IMR-90 (cell line): ENCODE results near the gene ZNF232. TPM values are rescaled to one million over a fixed set of nuclear protein-coding genes. Genes with fewer than 3 reads are reported as not detected.
"Not testable (repeated sequence)": the region's sequence is repeated elsewhere in the genome, so short reads cannot be mapped to it uniquely, and the experiment has no call there.

Experiments
- ATAC-seq: fragments of 200-7000 bp; cut with Tn5 transposase; 2 replicates; pipeline ENCODE4 v1.9.1; 2020; ENCODE audit warnings: low read depth, mild to moderate bottlenecking, moderate library complexity
- BruUV-seq: library from RNA; stranded (reverse); fragments of 400-500 nt; replicated peaks from 2 replicates; lab custom pipeline; 2021; lab: Mats Ljungman, UMichigan
- CTCF ChIA-PET: fragments of 300-600 bp; formaldehyde crosslinking; extraction: SDS; loops from one replicate; lab custom pipeline; 2021; ENCODE audit warnings: antibody characterized with exemption; lab: Yijun Ruan, JAX
- POLR2A ChIA-PET: fragments of 300-600 bp; sonication (Branson Sonifier 250); formaldehyde crosslinking; loops from one replicate; lab custom pipeline; 2022; ENCODE audit warnings: antibody characterized with exemption; ENCODE audit not compliant: unreplicated experiment; lab: Charles Lee
- DNase-seq: peaks from one replicate; pipeline ENCODE4 v3.0.0; 2013
- H2AFZ ChIP-seq: replicated peaks from 2 replicates; pipeline ENCODE3; 2013; ENCODE audit warnings: low read length, mild to moderate bottlenecking; ENCODE audit not compliant: poor library complexity
- H2AK5ac ChIP-seq: 2 replicates; pipeline ENCODE4 v1.6.1; 2013; ENCODE audit warnings: low read depth, low read length, inconsistent platforms
- H2AK9ac ChIP-seq: replicated peaks from 2 replicates; pipeline ENCODE3; 2013; ENCODE audit warnings: mild to moderate bottlenecking, low read depth, low read length, moderate library complexity; ENCODE audit not compliant: poor library complexity
- H2BK120ac ChIP-seq: 2 replicates; pipeline ENCODE4 v1.6.1; 2013; ENCODE audit warnings: low read depth, low read length, inconsistent platforms
- H2BK15ac ChIP-seq: 3 replicates; pipeline ENCODE4 v1.6.1; 2013; ENCODE audit warnings: low read depth, low read length, inconsistent platforms
- H2BK20ac ChIP-seq: 2 replicates; pipeline ENCODE4 v1.6.1; 2013; ENCODE audit warnings: low read depth, mild to moderate bottlenecking, inconsistent platforms, low read length, moderate library complexity
- H2BK5ac ChIP-seq: 2 replicates; pipeline ENCODE4 v1.6.1; 2013; ENCODE audit warnings: mild to moderate bottlenecking, low read depth, low read length, inconsistent platforms; ENCODE audit not compliant: poor library complexity, severe bottlenecking
- H3K14ac ChIP-seq: replicated peaks from 2 replicates; pipeline ENCODE4 v1.6.1; 2013; ENCODE audit warnings: low read depth, low read length, inconsistent platforms
- H3K18ac ChIP-seq: 2 replicates; pipeline ENCODE4 v1.6.1; 2013; ENCODE audit warnings: low read depth, low read length, control low read depth
- H3K23ac ChIP-seq: 2 replicates; pipeline ENCODE4 v1.6.1; 2013; ENCODE audit warnings: low read depth, low read length, inconsistent platforms
- H3K27ac ChIP-seq: 2 replicates; pipeline ENCODE4 v1.5.1; 2013; ENCODE audit warnings: mild to moderate bottlenecking, control low read depth, low read length; ENCODE audit not compliant: insufficient read depth
- H3K27me3 ChIP-seq: 2 replicates; pipeline ENCODE4 v1.6.1; 2013; ENCODE audit warnings: low read length; ENCODE audit not compliant: control insufficient read depth, insufficient read depth
- H3K36me3 ChIP-seq: 2 replicates; pipeline ENCODE4 v1.6.1; 2013; ENCODE audit warnings: low read length, mixed read lengths; ENCODE audit not compliant: control insufficient read depth, insufficient read depth
- H3K4ac ChIP-seq: 2 replicates; pipeline ENCODE4 v1.6.1; 2013; ENCODE audit warnings: low read depth, low read length, inconsistent platforms
- H3K4me1 ChIP-seq: 2 replicates; pipeline ENCODE4 v1.6.1; 2013; ENCODE audit warnings: low read length, mixed read lengths; ENCODE audit not compliant: control insufficient read depth, insufficient read depth
- H3K4me2 ChIP-seq: 2 replicates; pipeline ENCODE4 v1.6.1; 2013; ENCODE audit warnings: low read depth, mild to moderate bottlenecking, control low read depth, low read length, moderate library complexity
- H3K4me3 ChIP-seq: 2 replicates; pipeline ENCODE4 v1.5.1; 2013; ENCODE audit warnings: low read depth, mild to moderate bottlenecking, control low read depth, low read length, moderate library complexity; ENCODE audit not compliant: insufficient read depth
- H3K56ac ChIP-seq: 2 replicates; pipeline ENCODE4 v1.6.1; 2013; ENCODE audit warnings: low read length, inconsistent platforms; ENCODE audit not compliant: insufficient read depth; ENCODE audit errors: extremely low read depth
- H3K79me1 ChIP-seq, 2 experiments: 2 replicates each; pipeline ENCODE4 v1.6.1; 2013; ENCODE audit warnings: low read length in 2 of 2, inconsistent platforms in 1 of 2, low read depth in 1 of 2
- H3K9ac ChIP-seq: 2 replicates; pipeline ENCODE4 v1.6.1; 2013; ENCODE audit warnings: low read depth, low read length, control low read depth
- H3K9me1 ChIP-seq: 2 replicates; pipeline ENCODE4 v1.6.1; 2013; ENCODE audit warnings: low read length, inconsistent platforms; ENCODE audit not compliant: insufficient read depth
- H3K9me3 ChIP-seq: 2 replicates; pipeline ENCODE4 v1.6.1; 2013; ENCODE audit warnings: low read length; ENCODE audit not compliant: control insufficient read depth, insufficient read depth
- H4K20me1 ChIP-seq: 2 replicates; pipeline ENCODE4 v1.6.1; 2013; ENCODE audit warnings: low read length, inconsistent platforms; ENCODE audit not compliant: insufficient read depth
- H4K5ac ChIP-seq: 2 replicates; pipeline ENCODE4 v1.6.1; 2013; ENCODE audit warnings: mild to moderate bottlenecking, low read depth, low read length, control low read depth
- H4K8ac ChIP-seq, 2 experiments: 2 replicates each; pipeline ENCODE4 v1.6.1; 2013; ENCODE audit warnings: low read depth in 2 of 2, low read length in 2 of 2, control low read depth in 1 of 2, inconsistent platforms in 1 of 2
- H4K91ac ChIP-seq: 2 replicates; pipeline ENCODE4 v1.6.1; 2013; ENCODE audit warnings: low read depth, low read length, inconsistent platforms; ENCODE audit not compliant: insufficient read depth
- WGBS, 2 experiments: methylation state at CpG; one replicate each; pipeline versions ENCODE4 v1.1.5 to v1.1.7; 2013; ENCODE audit warnings: missing lambda C conversion rate in 2 of 2; ENCODE audit not compliant: insufficient read length in 1 of 2; ENCODE audit errors: extremely low coverage in 2 of 2; 5-methylcytosine and 5-hydroxymethylcytosine counted together
- dilution Hi-C: fragments of 300-500 bp; cut with HindIII; formaldehyde crosslinking; loops from one replicate; pipeline ENCODE4 v1.14.3; 2018; ENCODE audit warnings: low sequenced_read_pairs; ENCODE audit not compliant: unreplicated experiment
- in situ Hi-C: fragments of 300-500 bp; cut with MboI; formaldehyde crosslinking; loops from 3 replicates; pipeline ENCODE4 v1.14.3; 2019; ENCODE audit warnings: low sequenced_read_pairs, inconsistent platforms, mixed read lengths
- intact Hi-C: fragments of 100-400 bp; cut with micrococcal nuclease; formaldehyde crosslinking; loops from 2 replicates; pipeline ENCODE4 v1.10.0; 2022
- polyA plus RNA-seq, 3 experiments: library from polyadenylated mRNA; depleted of rRNA; stranded (reverse); fragments of >200 nt; gene quantifications; 2 replicates each; pipeline ENCODE4 v1.2.3, GENCODE V29; 2012; ENCODE audit warnings: low replicate concordance in 1 of 3
- total RNA-seq: library from RNA; depleted of rRNA; stranded (reverse); fragments of >200 nt; gene quantifications from 2 replicates; pipeline ENCODE4 v1.2.3, GENCODE V29; 2012

ZNF232 gene
- total and polyA plus RNA-seq, 2 of the 4 experiments (the other 2 are of a cell fraction) = 3.2 to 6.5 TPM

GRCh38 chr17:5138198-5138544 is 26.5 kb upstream of the ZNF232 start:
- H3K9me1 ChIP-seq, intact Hi-C loops, BruUV-seq, H2BK120ac ChIP-seq, H3K56ac ChIP-seq, H3K4me2 ChIP-seq, H2AFZ ChIP-seq, CTCF ChIA-PET, H3K27ac ChIP-seq, H3K4ac ChIP-seq, H2BK5ac ChIP-seq, H3K4me1 ChIP-seq, POLR2A ChIA-PET, H2AK9ac ChIP-seq, H3K27me3 ChIP-seq, in situ Hi-C loops, H3K9ac ChIP-seq, DNase-seq, H3K9me3 ChIP-seq, H3K14ac ChIP-seq, H3K4me3 ChIP-seq, H2AK5ac ChIP-seq, H4K8ac ChIP-seq, H3K36me3 ChIP-seq, H4K20me1 ChIP-seq, H3K23ac ChIP-seq, H2BK15ac ChIP-seq, ATAC-seq, H3K79me1 ChIP-seq, H4K91ac ChIP-seq, H4K5ac ChIP-seq, H2BK20ac ChIP-seq, H3K18ac ChIP-seq, dilution Hi-C loops: not testable (repeated sequence)
- WGBS, 2 experiments = 94% methylated on average over 3 of the region's 9 CpGs; no CpG with 5 or more reads in 1 of the 2 experiments

- H2AFZ ChIP-seq, H2AK5ac ChIP-seq, H2BK20ac ChIP-seq, H4K8ac ChIP-seq, H3K27me3 ChIP-seq, H3K23ac ChIP-seq, BruUV-seq, H4K5ac ChIP-seq, intact Hi-C loops, H4K91ac ChIP-seq, H3K9me1 ChIP-seq, H3K4ac ChIP-seq, H4K20me1 ChIP-seq, H2BK120ac ChIP-seq, H3K56ac ChIP-seq, H3K9ac ChIP-seq, H3K4me1 ChIP-seq, H2BK5ac ChIP-seq, H3K36me3 ChIP-seq, H3K14ac ChIP-seq, H2BK15ac ChIP-seq, H2AK9ac ChIP-seq, H3K9me3 ChIP-seq, H3K4me3 ChIP-seq, DNase-seq, H3K79me1 ChIP-seq, dilution Hi-C loops, POLR2A ChIA-PET, H3K18ac ChIP-seq, ATAC-seq, H3K27ac ChIP-seq, H3K4me2 ChIP-seq, in situ Hi-C loops, CTCF ChIA-PET: not testable (repeated sequence)
- WGBS, 2 experiments = 61% methylated on average over 11 of the region's 15 CpGs; no CpG with 5 or more reads in 1 of the 2 experiments
Observed at GRCh38 chr17:5137511-5138197, 26.0 kb upstream of the ZNF232 start.
